GM12872 (cell line): ENCODE measurements around the gene RAD9A.

Experiments
- TF ChIP-seq, protein P1 (sequence below): IDR thresholded peaks from 3 replicates; pipeline ENCODE4 v1.5.1; 2011; ENCODE audit warnings: low read depth, mild to moderate bottlenecking, low read length, moderate library complexity; ENCODE audit not compliant: insufficient read depth

Gene RAD9A

DNA sequence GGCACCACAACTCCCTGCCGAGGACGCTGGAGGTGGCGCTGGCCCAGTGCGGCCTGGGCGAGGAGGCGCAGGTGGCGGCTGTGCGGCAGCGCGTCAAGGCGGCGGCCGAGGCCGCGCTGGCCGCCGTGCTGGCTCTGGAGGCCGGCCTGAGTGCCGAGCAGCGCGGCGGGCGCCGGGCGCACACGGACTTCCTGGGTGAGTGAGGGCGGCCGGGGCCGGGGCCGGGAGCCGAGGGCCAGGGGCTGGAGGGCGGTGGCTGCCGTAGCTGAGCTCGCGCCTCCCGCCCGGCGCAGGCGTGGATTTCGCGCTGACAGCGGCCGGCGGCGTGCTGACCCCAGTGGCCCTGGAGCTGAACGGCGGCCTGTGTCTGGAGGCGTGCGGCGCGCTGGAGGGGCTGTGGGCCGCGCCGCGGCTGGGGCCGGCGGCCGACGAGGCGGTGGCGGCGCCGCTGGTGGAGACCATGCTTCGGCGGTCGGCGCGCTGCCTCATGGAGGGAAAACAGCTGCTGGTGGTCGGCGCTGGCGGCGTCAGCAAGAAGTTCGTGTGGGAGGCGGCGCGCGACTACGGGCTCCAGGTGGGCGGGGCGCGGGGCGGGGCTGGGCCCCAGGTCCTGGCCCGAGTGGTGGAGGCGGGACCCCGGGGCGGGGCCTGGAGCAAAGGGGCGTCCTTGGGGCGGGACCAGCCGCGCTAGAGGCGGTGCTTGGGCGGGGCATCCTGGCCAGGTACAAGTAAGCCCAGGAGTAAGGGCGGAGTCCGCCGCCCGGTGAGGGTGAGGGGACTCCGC, 29.1 kb downstream of the RAD9A start:
- TF ChIP-seq, protein P1, sequence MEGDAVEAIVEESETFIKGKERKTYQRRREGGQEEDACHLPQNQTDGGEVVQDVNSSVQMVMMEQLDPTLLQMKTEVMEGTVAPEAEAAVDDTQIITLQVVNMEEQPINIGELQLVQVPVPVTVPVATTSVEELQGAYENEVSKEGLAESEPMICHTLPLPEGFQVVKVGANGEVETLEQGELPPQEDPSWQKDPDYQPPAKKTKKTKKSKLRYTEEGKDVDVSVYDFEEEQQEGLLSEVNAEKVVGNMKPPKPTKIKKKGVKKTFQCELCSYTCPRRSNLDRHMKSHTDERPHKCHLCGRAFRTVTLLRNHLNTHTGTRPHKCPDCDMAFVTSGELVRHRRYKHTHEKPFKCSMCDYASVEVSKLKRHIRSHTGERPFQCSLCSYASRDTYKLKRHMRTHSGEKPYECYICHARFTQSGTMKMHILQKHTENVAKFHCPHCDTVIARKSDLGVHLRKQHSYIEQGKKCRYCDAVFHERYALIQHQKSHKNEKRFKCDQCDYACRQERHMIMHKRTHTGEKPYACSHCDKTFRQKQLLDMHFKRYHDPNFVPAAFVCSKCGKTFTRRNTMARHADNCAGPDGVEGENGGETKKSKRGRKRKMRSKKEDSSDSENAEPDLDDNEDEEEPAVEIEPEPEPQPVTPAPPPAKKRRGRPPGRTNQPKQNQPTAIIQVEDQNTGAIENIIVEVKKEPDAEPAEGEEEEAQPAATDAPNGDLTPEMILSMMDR, result no peak

GRCh38 chr11:67421430-67422031, 29.7 kb downstream of the RAD9A start:
- TF ChIP-seq, protein P1, result no peak

DNA sequence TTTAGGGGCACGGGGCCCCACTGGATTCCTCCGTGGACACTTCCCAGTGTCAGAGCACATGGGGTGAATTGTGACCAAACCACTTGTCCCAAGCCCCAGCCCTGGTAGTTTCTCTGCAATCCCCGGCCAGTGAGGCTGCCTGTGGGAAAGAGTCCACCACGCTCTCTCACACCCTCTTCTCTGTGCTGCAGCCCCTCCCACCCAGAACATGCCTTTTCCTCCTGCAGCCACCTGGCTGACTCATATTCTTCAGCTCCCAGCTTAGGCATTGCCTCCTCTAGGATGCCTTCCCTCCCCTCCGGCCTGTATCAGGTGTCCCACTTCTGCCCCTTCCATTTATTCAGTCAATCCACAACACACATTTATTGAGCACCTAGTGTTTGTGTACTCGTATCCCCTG, 31.1 kb downstream of the RAD9A start:
- TF ChIP-seq, protein P1, result no peak

DNA sequence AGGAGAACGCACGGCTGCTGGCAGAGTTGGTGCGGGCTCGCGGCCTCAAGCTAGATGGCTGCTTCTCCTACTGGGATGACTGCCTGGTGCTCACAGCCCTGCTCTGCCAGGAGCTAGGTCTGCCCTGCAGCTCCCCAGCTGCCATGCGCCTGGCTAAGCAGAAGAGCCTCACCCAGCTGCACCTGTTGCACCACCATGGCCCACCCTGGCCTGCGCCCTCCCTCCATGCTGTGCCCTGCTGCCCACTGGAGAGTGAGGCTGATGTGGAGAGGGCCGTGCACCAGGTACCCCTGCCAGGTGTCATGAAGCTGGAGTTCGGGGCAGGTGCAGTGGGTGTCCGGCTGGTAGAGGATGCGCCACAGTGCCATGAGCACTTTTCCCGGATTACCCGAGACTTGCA, 31.7 kb downstream of the RAD9A start:
- TF ChIP-seq, protein P1, result no peak

GRCh38 chr11:67423891-67424613, 32.3 kb downstream of the RAD9A start:
- TF ChIP-seq, protein P1, result no peak

- TF ChIP-seq, protein P1, result no peak
Observed at GRCh38 chr11:67428052-67429001, 36.5 kb downstream of the RAD9A start, which contains the start of gene RPS6KB2. Gene RPS6KB2 (plus strand): TSS chr11:67428494. CDS start chr11:67428546, 52 bp downstream.
